Neural progenitor cell (in vitro differentiated cells): ENCODE data around the gene LRRC27.

Experiments
- CTCF ChIP-seq: fragments of 200-600 bp; sonication (generic); IDR thresholded peaks from 2 replicates; pipeline ENCODE4 v1.5.1; 2017; ENCODE audit warnings: antibody characterized with exemption, mild to moderate bottlenecking
- EZH2phosphoT487 ChIP-seq: fragments of 200-600 bp; sonication (generic); IDR thresholded peaks from 2 replicates; pipeline ENCODE4 v1.6.1; 2017; ENCODE audit warnings: antibody characterized with exemption

DNA sequence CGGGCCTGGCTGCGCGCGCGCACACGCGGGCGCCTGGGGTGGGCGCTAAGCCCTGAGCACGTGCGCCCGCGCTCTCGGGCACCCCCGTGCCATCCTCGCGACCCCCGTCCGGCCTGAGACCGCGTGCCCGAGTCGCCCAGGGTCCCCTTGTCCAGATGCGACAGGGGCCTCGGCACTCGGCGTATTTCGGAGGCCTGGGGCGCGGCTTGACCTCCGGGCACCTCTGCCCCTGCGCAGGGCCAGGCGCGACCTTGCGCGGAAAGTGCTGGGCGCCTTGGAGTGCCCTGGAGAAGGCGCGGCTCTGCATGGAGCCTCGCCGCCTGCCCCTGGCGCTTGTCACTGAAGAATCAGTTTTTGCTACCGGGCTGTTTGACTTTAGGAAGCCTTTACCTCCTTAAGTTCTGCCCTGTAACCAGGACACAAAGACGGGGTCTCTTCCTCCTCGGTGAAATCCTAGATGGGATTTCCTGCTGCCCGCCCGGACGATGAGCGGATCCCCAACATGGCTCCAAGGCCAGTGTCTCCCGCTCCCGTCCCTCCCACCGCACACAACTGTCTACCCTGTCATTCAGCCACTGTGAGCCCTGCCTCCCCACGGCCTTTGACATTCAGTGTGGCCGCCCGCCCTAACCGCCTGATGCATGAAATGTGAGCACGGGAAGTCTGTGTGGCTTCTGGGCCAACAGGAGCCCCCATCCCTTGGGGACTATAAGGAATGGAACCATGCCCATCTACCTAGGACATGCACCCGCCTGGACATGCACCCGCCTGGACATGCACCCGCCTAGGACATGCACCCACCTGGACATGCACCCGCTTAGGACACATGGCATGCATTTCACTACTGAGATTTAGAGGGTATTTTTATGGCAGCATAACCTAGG is 23.2 kb upstream of the LRRC27 start:
- TF ChIP-seq CTCF (no peak), EZH2phosphoT487 (peak; percentile 47)
